Gastrocnemius medialis (tissue), 4 donors: ENCODE measurements around the gene MYBPH. TPM values are rescaled to one million over a fixed set of nuclear protein-coding genes. Genes with fewer than 3 reads are reported as not detected.

Source experiments
- ATAC-seq, 2 donors: fragments of 150-250 bp; one replicate each; pipeline ENCODE4 v1.9.1; 2016
- DNase-seq, 2 donors: peaks; one replicate each; pipeline ENCODE4 v3.0.0-alpha.2; 2019
- H3K27ac ChIP-seq, 4 donors: fragments of 200-600 bp; sonication (generic); 1 replicate in 1 of 4; 2 replicates in 3 of 4; pipeline ENCODE4 v1.5.1; 2016 to 2018; ENCODE audit warnings: mild to moderate bottlenecking in 2 of 4, moderate library complexity in 1 of 4
- H3K27me3 ChIP-seq, 3 donors: fragments of 200-600 bp; sonication (generic) in 2 of 3; 1 replicate in 1 of 3; 2 replicates in 2 of 3; pipeline versions ENCODE4 v1.5.1 to v1.6.0; 2016 to 2019; ENCODE audit warnings: mild to moderate bottlenecking in 1 of 3, moderate library complexity in 1 of 3
- H3K36me3 ChIP-seq, 2 donors: fragments of 200-600 bp; sonication (generic) in 1 of 2; one replicate each; pipeline ENCODE4 v1.5.1; 2017 to 2018
- H3K4me1 ChIP-seq, 2 donors: fragments of 200-600 bp; sonication (generic) in 1 of 2; one replicate each; pipeline ENCODE4 v1.5.1; 2016 to 2017; ENCODE audit warnings: mild to moderate bottlenecking in 2 of 2
- H3K4me3 ChIP-seq, 4 donors: fragments of 200-600 bp; sonication (generic) in 3 of 4; 1 replicate in 1 of 4; 2 replicates in 3 of 4; pipeline ENCODE4 v1.5.1; 2016 to 2019; ENCODE audit warnings: mild to moderate bottlenecking in 2 of 4
- H3K9me3 ChIP-seq, 3 donors: fragments of 200-600 bp; sonication (generic) in 2 of 3; 1 replicate in 1 of 3; 2 replicates in 2 of 3; pipeline ENCODE4 v1.5.1; 2016 to 2019
- CTCF ChIP-seq, 5 experiments: fragments of 450-650 bp in 3 of 5; fragments of 200-600 bp in 2 of 5; sonication (generic) in 2 of 5; IDR thresholded peaks in 4 of 5; conservative IDR thresholded peaks in 1 of 5; 1 replicate in 4 of 5; 2 replicates in 1 of 5; pipeline ENCODE4 v1.5.1; 2016 to 2019; ENCODE audit warnings: antibody characterized with exemption in 5 of 5, mild to moderate bottlenecking in 3 of 5, moderate library complexity in 3 of 5
- POLR2A ChIP-seq, 2 donors: fragments of 450-650 bp; IDR thresholded peaks; one replicate each; pipeline ENCODE4 v1.6.1; 2017; ENCODE audit warnings: antibody characterized with exemption in 2 of 2, mild to moderate bottlenecking in 2 of 2, moderate library complexity in 2 of 2
- in situ Hi-C, 4 donors: fragments of 200-750 bp; cut with MboI; loops; one replicate each; pipeline versions ENCODE4 v1.15.0 to v1.8.0; 2017; ENCODE audit warnings: low sequenced_read_pairs in 4 of 4
- intact Hi-C: fragments of 100-400 bp; cut with DNase I; formaldehyde crosslinking; loops from one replicate; pipeline ENCODE4 v1.15.1; 2023; ENCODE audit warnings: low total_unique reads
- total RNA-seq, 4 donors: library from RNA; depleted of rRNA; stranded (reverse); fragments of >200 nt; gene quantifications; one replicate each; pipeline versions ENCODE4 v1.1.0 to v1.2.3, GENCODE V29; 2016

MYBPH gene
- total RNA-seq, 4 donors from 2014 or later: 7.4 to 260 (median 45.5) TPM

DNA sequence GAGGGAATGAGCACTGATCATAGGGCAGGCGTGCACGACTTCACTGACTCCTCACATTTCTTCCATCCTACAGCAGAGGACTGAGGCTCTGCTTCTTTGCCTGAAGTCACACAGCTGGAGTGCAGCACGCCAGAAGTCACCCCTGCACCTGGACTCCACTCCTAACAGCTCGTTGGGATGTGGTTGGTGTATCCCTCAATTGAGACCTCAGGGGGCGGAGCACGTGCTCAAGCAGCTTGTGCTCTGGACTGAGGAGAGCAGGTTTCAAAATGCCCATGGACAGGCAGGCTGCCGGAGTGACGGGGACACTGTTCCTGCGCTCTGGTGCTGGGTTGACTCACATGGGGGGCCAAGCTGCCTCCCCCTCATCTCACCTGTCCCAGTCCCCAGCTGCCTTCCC lies 39.9 kb upstream of the MYBPH start:
- no peaks in the 10 kb centered on the region for H3K27me3 ChIP-seq
- in situ Hi-C loops: loop anchor here (5.0 to 10.0 kb wide), 6 partner anchors 51 to 181 kb away; no protein-coding TSS in a partner anchor

GRCh38 chr1:203214871-203215270 lies 39.2 kb upstream of the MYBPH start:
- H3K27ac ChIP-seq: no peak overlapping the region
- H3K36me3 ChIP-seq: no peaks in the 10 kb centered on the region
- no peak for ATAC-seq
- peaks cover 3 to 8% of the 10 kb centered on the region in 2 donors for H3K4me1 ChIP-seq
- intact Hi-C loops (no loop called here), in situ Hi-C loops (loop anchor here (5.0 to 10.0 kb wide), 6 partner anchors 50 to 180 kb away; no protein-coding TSS in a partner anchor)
- no peak overlapping the region for H3K4me3 ChIP-seq
- DNase-seq: no peak
- H3K27me3 ChIP-seq: no peaks in the 10 kb centered on the region
- TF ChIP-seq POLR2A (IDR thresholded peaks at IDR 0.05) (no peak), CTCF (IDR thresholded peaks at IDR 0.05 in 4 of 5, conservative IDR thresholded peaks at IDR 0.05 in 1 of 5) (no peak)
- H3K9me3 ChIP-seq: no peaks in the 10 kb centered on the region

More for the DNA sequence above, 39.9 kb upstream of the MYBPH start:
- DNase-seq (no peak), ATAC-seq (no peak)
- Histone ChIP-seq H3K36me3 (no peaks in the 10 kb centered on the region), H3K4me3 (no peak overlapping the region), H3K9me3 (no peaks in the 10 kb centered on the region), H3K4me1 (peaks cover 3 to 8% of the 10 kb centered on the region in 2 donors), H3K27ac (no peak overlapping the region)
- intact Hi-C loops: no loop called here
- TF ChIP-seq CTCF (IDR thresholded peaks at IDR 0.05 in 4 of 5, conservative IDR thresholded peaks at IDR 0.05 in 1 of 5) (no peak), POLR2A (IDR thresholded peaks at IDR 0.05) (no peak)

GRCh38 chr1:203213126-203213525 lies 37.5 kb upstream of the MYBPH start:
- H3K36me3 ChIP-seq: no peaks in the 10 kb centered on the region
- H3K9me3 ChIP-seq: no peaks in the 10 kb centered on the region
- DNase-seq (no peak), ATAC-seq (no peak)
- no peaks in the 10 kb centered on the region for H3K27me3 ChIP-seq
- H3K27ac ChIP-seq: no peak overlapping the region
- no peak overlapping the region for H3K4me3 ChIP-seq
- intact Hi-C loops: no loop called here
- TF ChIP-seq POLR2A (IDR thresholded peaks at IDR 0.05): no peak
- TF ChIP-seq CTCF (IDR thresholded peaks at IDR 0.05 in 4 of 5, conservative IDR thresholded peaks at IDR 0.05 in 1 of 5): no peak
- in situ Hi-C loops: loop anchor here in 3 of 4 donors (10.0 kb wide), 4 partner anchors 48 to 178 kb away; no protein-coding TSS in a partner anchor
- peaks cover 3 to 8% of the 10 kb centered on the region in 2 donors for H3K4me1 ChIP-seq

- Histone ChIP-seq H3K4me3 (no peak overlapping the region), H3K36me3 (no peaks in the 10 kb centered on the region), H3K27ac (no peak overlapping the region), H3K27me3 (no peaks in the 10 kb centered on the region), H3K9me3 (no peaks in the 10 kb centered on the region), H3K4me1 (peaks cover 3 to 8% of the 10 kb centered on the region in 2 donors)
- DNase-seq: no peak
- intact Hi-C loops (no loop called here), in situ Hi-C loops (loop anchor here in 3 of 4 donors (10.0 kb wide), 4 partner anchors 47 to 177 kb away; no protein-coding TSS in a partner anchor)
- ATAC-seq: no peak
- no peak for TF ChIP-seq POLR2A (IDR thresholded peaks at IDR 0.05)
- no peak for TF ChIP-seq CTCF (IDR thresholded peaks at IDR 0.05 in 4 of 5, conservative IDR thresholded peaks at IDR 0.05 in 1 of 5)
Measured at GRCh38 chr1:203211812-203212211, 36.2 kb upstream of the MYBPH start.

DNA sequence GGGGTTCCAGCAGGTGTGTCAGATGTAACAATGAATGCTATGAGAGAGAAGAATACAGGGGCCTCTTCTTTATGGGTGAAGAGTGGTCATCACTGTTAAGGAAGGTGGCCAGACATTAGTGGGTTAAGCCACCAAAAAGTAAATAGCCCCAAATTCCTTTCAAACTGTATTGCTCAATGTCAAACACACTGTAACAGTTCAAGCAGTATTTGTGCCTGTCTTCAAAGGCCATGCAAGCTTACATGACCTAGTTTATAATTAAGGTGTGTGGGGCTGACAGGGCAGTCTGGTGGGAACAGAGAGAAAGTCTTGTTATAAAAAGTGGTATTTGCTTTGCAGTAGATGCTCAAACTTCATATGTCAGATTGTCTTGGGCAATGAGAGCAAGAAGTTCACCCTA lies 35.4 kb upstream of the MYBPH start:
- Histone ChIP-seq H3K4me3 (no peak overlapping the region), H3K27ac (no peak overlapping the region), H3K9me3 (no peaks in the 10 kb centered on the region), H3K36me3 (no peaks in the 10 kb centered on the region), H3K27me3 (no peaks in the 10 kb centered on the region), H3K4me1 (peaks cover 0 to 2% of the 10 kb centered on the region in 2 donors)
- in situ Hi-C loops (loop anchor here in 3 of 4 donors (10.0 kb wide), 4 partner anchors 46 to 176 kb away; no protein-coding TSS in a partner anchor), intact Hi-C loops (no loop called here)
- no peak for TF ChIP-seq CTCF (IDR thresholded peaks at IDR 0.05 in 4 of 5, conservative IDR thresholded peaks at IDR 0.05 in 1 of 5)
- TF ChIP-seq POLR2A (IDR thresholded peaks at IDR 0.05): no peak
- DNase-seq: no peak
- ATAC-seq: no peak
